ENCODE measurements around the gene WBP2NL.
"Not testable (repeated sequence)": the region's sequence is repeated elsewhere in the genome, so short reads cannot be mapped to it uniquely, and the experiment has no call there.

The WBP2NL gene, protein sequence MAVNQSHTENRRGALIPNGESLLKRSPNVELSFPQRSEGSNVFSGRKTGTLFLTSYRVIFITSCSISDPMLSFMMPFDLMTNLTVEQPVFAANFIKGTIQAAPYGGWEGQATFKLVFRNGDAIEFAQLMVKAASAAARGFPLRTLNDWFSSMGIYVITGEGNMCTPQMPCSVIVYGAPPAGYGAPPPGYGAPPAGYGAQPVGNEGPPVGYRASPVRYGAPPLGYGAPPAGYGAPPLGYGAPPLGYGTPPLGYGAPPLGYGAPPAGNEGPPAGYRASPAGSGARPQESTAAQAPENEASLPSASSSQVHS

DNA sequence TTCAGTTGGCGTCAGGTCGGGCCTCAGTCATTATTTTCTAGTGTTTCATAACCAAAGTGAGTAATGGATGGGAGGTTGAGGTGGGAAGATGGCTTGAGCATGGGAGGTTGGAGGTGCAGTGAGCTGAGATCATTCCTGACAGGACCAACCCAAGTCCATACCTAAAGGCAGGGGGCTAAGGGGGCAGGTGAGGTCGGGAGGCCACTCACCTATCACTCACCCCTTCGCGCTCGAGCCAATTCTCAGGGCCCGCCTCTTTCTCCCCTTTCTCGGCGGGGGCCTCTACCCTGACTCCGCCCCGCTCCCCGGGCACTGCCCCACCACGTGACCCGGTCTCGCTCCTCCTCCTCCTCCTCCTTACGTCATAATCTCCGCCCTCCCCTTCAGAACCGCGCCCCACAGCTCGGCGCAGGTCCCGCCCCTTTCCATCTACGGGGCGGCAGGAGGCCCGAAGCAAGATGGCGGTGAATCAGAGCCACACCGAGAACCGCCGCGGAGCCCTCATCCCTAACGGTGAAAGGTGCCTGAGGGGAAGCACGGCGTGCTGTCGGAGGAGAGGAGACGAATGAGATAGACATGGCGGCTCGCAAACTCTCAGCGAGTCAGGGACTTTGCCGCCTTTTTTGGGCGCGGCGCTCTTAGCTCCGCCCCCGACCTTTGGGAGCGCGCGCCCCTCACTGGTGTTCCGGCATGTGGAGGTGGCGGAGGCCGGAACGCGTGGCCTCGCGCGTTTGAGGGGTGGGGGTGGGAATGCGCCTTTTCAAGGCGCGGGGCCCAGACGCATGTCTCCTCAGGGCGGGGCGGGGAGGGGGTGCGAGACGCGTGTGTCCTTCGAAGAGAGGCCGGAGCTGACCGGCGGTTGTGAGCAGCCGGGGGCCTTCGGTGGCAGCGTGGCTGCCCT is at the start of gene WBP2NL:
WBP2NL (plus strand) TSS at position 428 of the 901 bp plus-strand sequence; CDS start at position 459, 31 bp downstream.
- no peak for TF ChIP-seq ZFX (IDR thresholded peaks at IDR 0.05)
- H3K27ac ChIP-seq, result no peak within 1 kb of the TSS

DNA sequence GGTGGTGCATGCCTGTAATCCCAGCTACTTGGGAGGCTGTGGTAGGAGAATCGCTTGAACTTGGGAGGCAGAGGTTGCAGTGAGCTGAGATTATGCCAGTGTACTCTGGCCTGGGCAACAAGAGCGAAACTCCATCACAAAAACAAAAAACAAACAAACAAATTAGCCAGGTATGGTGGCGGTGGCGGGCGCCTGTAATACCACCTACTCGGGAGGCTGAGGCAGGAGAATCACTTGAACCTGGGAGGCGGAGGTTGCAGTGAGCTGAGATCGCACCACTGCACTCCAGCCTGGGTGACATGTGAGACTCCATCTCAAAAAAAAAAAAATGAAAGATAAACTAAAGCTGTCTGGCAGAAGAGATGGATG is 49.7 kb upstream of the WBP2NL start:
- not testable (repeated sequence) for H3K27ac ChIP-seq

DNA sequence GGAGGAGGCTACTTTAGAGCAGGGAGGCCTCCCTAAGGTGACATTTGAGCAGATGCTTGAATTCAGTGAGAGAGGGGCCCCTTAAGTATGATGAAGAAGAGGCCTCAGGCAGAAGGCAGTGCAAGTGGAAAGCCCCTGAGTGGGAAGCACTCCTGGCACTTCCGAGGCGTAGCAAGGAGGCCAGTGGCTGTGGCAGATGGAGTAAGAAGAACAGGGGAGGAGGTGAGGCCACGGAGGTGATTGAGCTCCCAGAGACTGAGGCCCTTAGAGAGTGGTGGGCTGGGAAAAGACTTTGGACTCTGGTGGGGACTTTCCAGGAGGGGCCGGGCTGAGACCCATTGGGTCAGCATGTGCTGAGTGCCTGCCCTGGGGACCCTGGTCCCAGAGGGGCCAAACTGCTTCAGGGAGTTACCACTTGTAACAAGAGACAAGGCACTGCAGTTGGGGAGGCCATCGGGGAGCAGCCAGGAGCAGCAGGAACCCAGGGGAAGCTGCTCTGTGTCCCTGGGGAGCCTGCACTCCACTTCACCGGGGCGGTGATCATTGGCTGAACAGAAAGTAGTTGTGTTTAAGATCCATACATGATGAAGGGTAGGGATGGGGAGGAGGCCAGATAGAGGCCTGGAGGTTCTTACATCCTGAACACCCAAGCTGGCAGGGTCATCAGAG is 49.2 kb upstream of the WBP2NL start:
- H3K27ac ChIP-seq, result no peak overlapping the region
- TF ChIP-seq ZFX (IDR thresholded peaks at IDR 0.05), result no peak
- TF ChIP-seq, protein P1, sequence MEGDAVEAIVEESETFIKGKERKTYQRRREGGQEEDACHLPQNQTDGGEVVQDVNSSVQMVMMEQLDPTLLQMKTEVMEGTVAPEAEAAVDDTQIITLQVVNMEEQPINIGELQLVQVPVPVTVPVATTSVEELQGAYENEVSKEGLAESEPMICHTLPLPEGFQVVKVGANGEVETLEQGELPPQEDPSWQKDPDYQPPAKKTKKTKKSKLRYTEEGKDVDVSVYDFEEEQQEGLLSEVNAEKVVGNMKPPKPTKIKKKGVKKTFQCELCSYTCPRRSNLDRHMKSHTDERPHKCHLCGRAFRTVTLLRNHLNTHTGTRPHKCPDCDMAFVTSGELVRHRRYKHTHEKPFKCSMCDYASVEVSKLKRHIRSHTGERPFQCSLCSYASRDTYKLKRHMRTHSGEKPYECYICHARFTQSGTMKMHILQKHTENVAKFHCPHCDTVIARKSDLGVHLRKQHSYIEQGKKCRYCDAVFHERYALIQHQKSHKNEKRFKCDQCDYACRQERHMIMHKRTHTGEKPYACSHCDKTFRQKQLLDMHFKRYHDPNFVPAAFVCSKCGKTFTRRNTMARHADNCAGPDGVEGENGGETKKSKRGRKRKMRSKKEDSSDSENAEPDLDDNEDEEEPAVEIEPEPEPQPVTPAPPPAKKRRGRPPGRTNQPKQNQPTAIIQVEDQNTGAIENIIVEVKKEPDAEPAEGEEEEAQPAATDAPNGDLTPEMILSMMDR (conservative IDR thresholded peaks at IDR 0.05), result no peak

DNA sequence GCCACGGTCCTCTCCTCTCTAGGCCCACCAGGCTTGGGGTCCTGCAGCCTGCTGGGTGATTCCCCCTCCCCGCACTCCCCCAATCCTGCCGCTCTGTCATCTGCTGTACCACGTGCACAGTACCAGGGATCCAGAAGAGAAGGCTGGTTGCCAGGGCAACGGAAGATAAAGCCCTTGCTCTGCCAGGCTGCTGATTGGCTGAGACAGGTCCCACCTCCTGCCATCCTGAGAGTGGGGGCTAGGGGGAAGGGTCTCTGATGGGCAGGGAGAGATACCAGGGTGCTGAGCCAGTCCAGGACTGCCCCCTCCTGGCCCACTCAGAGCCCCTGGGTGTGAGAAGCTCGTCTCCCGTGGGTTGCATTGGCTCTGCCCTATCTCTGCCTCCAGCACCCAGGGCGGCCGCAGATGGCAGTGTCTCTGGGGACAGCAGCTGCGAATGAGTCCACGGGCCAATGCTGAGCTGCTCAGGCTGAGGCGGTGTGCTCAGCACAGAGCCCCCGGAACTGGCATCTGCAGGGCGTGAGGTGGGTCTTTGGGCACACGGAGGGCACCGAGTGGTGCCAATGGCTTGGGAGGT is 46.6 kb upstream of the WBP2NL start, which contains the start of gene SMIM45:
SMIM45 (plus strand) TSS at position 253 of the 577 bp plus-strand sequence.
- H3K27ac ChIP-seq, result no peak within 1 kb of the TSS
- TF ChIP-seq, protein P1 (conservative IDR thresholded peaks at IDR 0.05), result no peak
- no peak for TF ChIP-seq ZFX (IDR thresholded peaks at IDR 0.05)

DNA sequence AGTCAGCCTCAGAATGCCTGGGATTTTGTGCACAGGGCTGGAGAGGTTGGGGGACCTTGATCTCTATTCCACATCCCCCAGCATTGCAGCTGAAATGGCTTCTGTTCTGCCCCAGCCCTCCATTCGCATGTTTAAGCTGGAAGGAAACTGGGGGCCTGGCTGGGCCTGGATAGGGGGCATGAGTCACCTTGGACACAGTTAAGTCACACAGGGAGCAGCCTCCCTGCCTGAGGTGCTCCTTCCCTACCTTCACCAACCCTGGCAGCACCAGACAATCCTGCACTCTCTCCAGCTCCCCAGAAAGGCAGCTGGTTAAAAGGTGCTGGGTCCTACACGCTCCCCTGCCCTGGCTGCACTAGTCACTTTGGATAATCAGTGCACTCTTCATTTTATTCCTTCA is 45.9 kb upstream of the WBP2NL start:
- TF ChIP-seq, protein P1 (conservative IDR thresholded peaks at IDR 0.05), result no peak
- TF ChIP-seq ZFX (IDR thresholded peaks at IDR 0.05), result no peak
- no peak overlapping the region for H3K27ac ChIP-seq

DNA sequence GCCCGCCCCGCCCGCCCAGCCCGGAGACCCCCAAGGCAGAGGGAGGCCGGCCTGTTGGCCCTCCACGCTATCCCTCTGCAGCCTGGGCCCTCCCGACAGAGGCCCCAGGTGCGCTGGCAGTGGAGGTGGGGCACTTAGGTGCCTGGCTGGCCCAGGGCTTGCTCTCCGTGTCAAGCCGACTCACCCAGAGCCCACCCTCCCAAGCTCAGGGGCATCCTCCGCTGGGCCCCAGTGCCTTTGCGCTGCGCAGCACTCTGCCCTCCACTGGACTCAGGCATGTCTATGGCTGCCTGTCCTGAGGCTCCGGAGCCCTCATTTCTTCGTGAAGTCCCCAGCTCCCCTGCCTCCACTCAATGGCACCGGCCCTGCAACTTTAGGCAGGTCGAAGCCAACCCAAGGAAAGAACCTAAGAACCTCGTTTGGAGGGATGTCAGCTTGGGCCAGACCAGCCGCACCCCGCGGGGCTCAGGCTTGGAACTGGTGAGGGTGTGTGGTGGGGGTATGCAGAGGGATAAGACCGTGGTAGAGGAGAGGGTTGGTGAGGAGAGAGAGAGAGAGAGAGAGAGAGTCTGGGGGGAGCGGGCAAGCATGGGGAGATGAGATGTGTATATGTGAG is 40.5 kb upstream of the WBP2NL start:
- no peak for TF ChIP-seq ZFX (IDR thresholded peaks at IDR 0.05)
- TF ChIP-seq, protein P1 (conservative IDR thresholded peaks at IDR 0.05), result peak; percentile 37
- H3K27ac ChIP-seq, result no peak overlapping the region

DNA sequence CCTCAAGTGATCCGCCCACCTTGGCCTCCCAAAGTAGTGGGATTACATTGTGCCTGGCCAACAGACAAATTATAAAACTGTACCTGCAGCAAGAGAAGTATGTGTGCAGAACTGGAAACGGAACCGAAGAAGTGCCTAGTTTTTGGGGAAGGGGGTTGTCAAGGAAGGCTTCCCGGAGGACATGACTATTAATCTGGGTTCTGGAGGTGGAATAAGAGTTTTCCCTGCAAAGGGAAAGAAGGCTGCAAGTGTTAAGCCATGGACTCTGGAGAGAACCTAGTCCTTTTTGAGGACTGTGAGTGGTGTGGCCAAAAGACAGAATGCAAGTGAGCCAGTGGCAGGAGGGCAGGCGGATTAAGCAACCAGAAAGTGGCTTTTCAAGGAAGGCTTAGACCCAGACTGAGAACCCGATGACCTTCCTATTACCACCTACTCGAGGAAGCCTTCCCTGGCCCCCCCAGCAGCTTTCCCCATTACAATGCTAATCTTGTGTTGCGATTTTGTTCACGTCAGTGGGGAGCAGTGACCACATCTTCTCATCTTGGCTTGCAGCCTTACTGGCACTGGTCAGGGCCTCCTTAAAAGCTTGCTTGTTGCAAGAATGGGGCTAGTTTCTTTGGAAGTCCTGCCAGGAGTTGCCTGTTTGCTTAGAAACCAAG is 35.0 kb upstream of the WBP2NL start:
- TF ChIP-seq, protein P1 (conservative IDR thresholded peaks at IDR 0.05), result no peak
- TF ChIP-seq ZFX (IDR thresholded peaks at IDR 0.05), result no peak
- H3K27ac ChIP-seq, result no peak overlapping the region
